HUDEP-2 (cell line): ENCODE data around the gene HOXA6.

Experiments
- DNase-seq, 76 experiments: peaks; one replicate each; lab custom pipeline; 2025; ENCODE audit not compliant: unreplicated experiment in 76 of 76; lab: John Stamatoyannopoulos, UW

The HOXA6 gene

DNA sequence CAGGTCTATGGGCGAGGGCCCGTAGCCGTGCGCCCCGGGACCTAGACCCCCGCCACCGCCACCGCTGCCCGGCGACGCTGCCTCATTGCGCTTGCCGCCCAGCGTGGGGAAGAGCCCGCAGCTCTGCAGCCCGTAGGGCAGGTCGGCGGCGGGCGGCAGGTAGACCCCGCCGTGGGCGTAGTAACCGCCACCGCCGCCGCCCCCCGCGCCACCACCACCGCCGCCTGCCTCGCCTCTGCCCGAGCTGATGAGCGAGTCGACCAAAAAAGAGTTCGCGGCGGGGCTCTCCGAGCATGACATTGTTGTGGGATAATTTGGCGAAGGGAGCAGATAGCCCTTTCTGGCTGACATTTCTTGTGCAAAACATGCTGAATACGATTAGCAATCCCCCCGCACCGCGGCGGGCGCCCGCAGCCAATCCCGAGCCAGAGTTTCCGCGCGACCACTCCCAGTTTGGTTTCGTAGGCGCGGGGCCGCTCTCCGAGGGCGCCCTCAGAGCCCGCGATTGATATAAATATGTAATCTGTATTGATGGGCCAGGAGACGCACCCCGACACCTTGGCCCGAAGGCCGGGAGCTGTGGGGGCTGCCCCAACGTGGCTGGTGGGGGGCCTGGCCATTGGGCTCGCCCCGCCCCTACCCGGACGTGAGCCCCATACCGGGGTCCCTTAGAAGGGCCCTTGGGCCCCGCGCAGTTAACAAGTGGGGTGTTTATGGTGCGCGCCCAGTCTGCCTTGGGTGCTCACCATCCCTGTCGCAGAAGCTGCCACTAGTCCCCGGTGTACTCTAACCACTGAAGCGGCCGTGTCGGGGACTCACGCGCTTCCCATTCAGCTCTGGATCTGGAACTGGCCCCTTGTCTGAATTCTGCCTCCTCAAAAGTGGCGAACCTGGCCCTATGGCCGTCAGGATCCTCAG is 26.6 kb upstream of the HOXA6 start, which contains the start of gene HOXA10:
Gene HOXA10, minus strand, starts transcription at position 365 of the 918 bp plus-strand sequence. Its CDS starts 14 bp downstream, at position 351.
- DNase-seq: no peak

DNA sequence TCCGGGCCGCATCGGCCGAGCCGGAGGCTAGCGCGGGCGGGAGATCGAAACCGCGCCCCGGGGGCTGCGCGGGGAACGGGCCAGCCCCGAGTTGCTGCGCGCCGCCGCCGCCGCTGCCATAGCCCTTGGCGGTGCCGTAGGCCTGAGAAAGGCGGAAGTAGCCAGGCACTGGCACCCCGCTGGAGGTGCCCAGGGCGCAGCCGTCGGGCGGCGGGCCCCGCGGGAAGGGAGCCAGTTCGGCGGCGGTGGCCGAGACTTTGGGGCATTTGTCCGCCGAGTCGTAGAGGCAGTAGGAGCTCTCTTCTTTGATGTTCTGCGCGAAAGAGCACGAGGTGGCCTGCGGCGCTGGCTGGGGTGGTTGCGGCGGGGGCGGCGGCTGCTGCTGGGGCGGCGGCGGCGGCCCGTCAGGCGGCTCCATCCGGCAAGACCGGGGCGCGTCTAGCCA is 26.0 kb upstream of the HOXA6 start:
- no peak for DNase-seq

DNA sequence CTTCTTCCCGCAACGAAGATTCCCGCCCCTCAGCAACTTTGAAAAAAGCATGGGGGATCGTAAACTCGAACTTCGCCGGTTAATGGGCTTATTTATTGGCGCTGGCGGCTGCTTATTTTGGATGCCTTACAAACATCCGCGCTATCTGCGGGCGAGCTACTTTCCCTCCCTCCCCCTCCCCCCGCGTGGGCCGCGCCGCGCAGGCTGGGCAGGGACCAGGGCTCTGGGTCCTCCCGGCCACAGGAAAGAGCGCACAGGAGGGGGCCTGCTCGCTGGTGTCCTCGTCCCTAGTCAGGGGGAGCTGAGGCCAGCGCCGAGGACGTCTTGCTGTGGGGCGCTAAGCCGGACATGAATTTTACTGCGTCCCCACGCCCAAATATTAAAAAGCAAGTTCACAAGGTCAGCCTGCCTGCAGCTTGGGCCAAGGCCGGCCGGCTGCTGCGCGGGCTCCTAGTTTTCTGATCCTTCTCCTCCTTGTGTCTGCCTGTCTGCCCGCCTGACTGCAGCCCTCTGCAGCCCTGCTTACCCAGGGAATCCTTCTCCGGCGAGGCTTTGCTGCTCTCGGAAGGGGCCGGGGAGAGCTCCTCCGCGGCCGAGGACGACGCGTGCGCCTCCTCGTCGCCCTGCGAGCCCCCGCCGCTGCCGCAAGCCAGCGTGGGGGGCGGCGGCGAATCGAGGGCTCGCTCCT is 25.4 kb upstream of the HOXA6 start:
- DNase-seq: no peak

DNA sequence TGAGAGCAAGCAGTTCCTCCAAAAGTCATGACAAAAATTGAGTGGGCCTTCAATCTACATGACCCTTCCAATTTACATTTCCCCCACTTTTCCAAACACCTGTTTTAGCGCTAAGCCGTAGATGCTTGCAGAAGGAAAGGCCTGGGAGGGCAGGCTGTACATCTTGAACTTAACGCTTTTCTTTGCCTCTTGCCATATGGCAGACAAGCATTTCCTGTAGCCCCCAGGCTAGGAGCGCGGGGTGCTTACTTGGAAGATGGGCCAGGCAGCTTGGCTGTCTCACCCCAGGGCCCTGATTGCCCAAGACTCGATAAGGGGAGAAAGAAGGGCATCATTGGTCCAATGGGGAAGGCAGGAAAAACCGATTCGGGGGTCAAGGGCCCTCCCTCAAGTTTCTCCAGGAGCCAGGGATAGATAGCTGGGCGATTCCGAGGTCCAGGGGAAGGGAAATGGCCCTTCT is 24.8 kb upstream of the HOXA6 start:
- no peak for DNase-seq

DNA sequence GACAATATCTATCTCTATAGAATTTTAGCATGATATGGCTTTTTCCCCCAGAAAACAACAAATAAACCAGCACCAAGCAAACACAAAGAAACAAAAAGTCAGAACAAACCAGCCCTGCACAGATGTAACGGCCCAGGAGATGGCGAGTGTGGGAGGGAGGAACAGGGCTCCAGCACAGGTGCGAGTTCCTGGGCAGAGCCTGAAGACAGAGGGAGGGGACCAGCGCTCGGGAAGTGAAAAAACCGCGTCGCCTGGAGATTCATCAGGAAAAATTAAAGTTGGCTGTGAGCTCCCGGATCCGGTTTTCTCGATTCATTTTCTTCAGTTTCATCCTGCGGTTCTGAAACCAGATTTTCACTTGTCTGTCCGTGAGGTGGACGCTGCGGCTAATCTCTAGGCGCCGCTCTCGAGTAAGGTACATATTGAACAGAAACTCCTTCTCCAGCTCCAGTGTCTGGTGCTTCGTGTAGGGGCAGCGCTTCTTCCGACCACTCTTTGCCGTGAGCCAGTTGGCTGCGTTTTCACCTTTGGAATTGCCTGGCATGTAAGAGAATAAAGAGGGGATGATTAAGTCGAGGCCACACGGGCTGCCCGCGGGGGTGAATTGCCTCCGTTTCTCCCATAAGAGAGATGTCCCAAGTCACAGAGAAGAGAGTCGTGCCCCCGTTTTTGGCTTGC is 24.2 kb upstream of the HOXA6 start:
- DNase-seq: no peak

DNA sequence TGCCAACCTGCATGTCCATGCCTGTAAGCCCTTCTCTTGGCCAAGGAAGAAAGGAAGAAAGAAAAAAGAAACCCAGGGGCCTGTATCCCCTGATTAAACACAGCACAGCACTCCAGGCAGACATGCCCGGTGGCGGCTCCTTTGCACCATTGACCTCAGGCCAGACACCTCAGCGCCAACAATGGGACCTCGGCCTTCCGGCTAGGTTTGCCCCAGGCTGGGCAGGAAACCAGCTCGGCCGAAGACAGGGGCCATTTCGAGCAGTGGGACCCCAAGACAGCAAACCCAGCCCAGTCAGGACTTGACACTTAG is 23.7 kb upstream of the HOXA6 start:
- DNase-seq: no peak

DNA sequence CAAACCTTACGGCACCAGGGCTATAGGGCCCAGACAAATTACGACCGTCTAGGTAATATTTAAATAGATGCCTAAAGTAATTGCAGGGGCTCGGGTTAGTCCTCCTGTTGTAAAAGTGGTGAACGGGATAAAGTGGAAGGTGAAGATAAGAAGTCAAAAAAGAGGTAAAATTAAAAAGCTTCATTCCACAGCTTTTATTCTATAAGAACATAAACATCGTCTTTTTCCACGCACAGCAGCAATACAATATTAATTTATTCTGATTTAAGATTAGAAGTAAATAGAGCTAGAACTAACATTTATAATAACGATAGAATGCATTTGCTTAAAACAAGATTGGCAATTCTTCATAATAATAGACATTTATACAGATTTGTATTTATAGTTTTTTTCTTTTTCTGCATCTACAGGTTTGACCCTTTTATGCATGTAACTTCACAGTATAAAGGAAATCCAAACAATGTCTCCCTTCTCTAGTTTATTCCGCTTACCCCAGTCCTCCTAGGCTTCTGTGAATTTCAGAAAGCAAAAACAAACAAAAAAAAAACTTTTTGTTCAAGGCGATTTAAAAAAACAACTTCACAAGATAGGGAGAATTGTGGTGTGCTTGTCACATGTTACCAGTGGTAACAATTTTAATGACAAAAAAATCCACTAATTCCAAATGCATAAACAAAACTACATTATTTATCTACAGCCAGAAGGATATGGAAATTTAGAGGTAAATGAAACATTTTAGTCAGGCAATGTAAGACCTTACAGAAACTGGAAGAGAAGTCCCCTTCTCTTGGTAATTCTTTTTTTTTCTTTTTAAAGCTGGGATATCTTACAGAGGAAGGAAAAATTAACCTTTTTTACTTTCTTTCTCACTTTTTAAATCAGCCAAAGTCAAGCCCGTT is 23.1 kb upstream of the HOXA6 start:
- no peak for DNase-seq

DNA sequence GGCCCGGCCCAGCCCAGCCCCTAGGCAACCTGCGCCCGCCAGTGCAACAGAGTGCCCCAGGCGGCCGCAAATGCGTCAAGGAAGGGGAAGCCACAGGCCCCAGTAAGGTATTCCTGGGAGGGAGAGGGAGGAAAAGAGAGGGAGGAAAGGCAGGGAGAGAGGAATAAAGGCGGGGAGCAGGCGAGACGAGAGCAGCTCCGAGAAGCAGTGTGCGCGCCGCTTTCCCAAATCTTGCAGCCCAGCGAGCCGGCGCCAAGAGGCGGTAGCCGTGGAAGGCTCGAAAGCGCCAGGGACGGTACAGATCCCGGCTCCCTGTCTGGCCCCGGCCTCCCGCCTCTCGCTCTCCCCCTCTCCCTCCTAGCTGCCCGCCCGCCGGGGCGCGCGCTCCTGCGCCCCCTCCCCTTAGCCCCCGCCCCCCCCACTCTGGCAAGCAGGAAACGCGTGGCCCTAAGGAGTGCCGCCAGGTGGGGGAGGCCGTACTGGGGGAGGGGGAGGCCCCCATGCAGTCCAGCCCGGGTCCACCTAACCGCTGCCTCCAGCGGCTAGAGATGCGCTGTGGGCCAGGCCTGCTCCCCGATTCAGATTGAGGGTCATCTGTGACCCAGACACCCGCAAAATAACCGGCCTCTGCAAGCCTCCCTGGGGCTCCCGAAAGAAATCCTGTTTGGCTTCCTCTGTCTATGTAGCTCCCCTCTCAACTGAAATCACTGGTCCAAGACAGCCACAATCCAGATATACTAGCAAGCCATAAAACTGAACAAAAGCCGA is 22.3 kb upstream of the HOXA6 start:
- no peak for DNase-seq

DNA sequence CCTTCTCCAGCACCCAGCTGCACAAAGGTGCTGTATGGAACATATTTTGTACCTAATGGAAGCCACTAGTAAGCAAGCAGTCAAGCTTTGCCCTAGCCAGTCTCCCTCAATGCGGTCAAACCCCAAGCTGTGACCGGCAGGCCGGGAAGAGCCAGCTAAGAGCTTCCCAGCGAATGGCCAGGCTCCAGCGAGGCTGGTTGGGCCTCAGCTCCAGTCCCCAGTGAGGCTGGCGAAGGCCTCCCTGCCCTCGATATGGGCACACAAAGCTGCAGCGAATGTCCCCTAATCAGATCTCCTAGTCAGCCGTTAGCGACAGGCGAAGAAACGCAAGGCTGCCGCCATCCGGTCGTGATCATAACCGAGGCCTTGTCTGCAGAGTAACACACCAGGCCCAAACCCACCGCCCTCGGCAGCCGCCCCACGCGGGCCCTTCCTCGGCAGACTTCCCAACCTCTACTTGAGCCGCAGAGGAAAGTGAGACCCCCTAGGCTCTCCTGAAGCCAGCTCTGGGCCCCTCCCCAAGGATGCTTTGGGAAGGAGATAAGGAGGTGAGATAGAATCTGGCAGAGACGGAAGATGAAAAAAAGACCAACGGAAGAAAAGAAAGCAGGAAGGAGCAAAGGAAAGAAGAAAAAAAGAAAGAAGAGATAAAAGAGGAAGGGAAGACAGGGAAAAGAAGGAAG is 20.8 kb upstream of the HOXA6 start:
- peak in 31 of 76 experiments; percentile 3 to 62 (median 26) for DNase-seq

DNA sequence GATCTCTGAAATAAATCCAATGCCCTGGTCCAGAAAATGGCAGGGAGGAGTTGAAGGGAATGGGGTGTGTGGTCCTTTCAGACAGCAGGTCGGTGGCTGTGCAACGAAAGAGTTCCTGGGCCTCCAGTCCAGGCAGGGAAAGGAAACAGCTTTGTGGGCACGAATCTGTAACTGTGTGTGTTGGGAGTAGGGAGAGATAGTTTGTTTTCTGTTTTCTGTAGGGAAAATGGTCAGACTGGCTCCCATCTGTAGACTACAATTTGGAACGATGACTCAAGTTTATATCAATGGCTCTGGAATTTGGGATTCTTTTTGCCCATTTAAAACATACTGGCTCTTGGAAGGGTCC is 20.3 kb upstream of the HOXA6 start:
- no peak for DNase-seq

DNA sequence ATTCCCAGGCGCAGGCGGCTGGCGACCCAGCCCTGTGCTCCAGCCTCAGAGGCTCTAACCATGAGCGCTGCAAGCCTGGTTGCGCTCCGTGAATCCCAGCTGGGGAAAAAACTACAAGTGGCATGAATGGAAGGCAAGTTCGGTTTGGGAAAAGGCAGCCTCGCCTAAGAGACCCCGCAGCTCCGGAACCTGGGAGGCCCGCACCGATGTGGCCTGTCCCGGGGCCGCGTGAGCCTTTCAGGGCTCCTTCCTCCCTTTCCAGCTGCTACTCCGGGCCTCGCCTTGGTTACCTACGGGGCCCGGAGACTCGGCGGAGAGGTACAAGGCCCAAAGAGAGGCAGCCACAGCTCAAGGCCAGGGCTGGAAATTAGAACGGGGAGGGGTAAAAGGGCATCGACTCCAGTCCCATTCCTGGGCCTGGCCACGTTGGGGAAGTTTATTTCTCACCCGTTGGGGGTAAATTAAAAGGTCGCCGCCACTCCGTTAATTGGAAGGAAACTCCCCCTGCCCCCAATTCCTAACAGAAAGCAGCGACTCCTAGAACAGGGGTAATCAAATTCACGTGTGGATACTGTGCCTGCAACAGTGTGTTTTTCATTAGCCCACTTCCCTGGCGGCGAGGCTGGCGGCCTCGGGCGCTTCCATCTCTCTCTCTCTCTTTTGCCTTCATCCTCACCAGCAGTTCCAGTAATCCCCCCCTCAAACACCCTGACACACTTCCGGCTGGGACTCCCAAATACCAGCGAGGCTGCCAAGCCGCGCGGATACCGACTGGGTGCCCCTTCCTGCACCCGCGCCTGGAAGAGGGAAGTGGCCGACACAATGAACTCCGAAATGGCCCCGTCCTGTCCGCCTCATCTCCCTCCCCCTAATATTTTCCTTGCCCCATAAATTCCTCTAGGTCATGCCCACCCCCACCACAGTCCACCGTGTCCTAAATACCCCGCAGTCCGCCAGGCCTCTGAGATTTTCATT is 19.2 kb upstream of the HOXA6 start:
- DNase-seq: no peak

DNA sequence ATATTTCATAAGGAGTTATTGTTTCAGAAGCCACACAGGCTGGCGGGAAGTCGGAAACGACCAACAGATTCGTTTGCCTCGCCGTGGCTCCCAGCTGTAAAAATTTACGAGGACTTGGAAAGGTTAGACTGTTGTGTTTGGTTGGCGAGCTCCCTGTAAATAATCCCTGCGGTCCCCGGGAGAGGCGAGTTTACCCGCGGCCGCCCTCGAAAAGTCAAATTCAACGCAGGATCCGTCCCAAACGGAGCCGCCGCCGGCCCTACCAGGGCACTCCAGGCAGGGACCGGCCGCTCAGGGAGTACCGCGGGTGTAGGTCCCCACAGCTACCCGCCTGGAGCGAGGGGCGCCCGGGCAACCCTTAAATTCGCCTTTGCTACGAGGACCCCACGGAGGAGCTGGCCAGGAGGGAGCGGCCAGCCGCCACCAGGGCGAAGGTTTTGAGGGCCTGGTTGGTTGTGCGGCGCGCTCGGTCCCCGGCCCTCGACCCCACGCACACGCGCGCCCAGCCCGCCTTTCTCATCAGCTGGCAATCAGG is 18.5 kb upstream of the HOXA6 start:
- no peak for DNase-seq

DNA sequence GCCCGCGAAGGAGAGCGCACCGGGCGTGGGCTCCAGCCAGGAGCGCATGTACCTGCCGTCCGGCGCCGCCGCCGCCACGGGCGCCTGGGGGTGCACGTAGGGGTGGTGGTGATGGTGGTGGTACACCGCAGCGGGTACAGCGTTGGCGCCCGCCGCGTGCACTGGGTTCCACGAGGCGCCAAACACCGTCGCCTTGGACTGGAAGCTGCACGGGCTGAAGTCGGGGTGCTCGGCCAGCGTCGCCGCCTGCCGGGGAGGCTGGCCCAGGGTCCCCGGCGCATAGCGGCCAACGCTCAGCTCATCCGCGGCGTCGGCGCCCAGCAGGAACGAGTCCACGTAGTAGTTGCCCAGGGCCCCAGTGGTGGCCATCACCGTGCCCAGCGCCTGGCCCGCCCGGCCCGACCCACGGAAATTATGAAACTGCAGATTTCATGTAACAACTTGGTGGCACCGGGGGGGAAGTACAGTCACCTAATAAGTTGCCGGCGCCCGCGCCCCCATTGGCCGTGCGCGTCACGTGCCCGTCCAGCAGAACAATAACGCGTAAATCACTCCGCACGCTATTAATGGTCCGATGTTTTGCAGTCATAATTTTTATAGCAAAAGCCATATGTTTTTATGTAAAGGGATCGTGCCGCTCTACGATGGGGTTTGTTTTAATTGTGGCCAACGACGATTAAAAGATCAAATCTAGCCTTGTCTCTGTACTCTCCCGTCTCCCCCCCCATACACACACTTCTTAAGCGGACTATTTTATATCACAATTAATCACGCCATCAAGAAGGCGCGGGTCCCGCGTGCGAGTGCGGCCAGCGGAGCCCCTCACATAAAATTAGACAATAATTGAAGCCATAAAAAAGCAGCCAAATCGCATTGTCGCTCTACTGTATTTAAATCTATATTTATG is 17.8 kb upstream of the HOXA6 start, which contains the start of gene HOXA9:
Gene HOXA9, minus strand, starts transcription at position 449 of the 907 bp plus-strand sequence. Its CDS starts 80 bp downstream, at position 369.
- DNase-seq: no peak

DNA sequence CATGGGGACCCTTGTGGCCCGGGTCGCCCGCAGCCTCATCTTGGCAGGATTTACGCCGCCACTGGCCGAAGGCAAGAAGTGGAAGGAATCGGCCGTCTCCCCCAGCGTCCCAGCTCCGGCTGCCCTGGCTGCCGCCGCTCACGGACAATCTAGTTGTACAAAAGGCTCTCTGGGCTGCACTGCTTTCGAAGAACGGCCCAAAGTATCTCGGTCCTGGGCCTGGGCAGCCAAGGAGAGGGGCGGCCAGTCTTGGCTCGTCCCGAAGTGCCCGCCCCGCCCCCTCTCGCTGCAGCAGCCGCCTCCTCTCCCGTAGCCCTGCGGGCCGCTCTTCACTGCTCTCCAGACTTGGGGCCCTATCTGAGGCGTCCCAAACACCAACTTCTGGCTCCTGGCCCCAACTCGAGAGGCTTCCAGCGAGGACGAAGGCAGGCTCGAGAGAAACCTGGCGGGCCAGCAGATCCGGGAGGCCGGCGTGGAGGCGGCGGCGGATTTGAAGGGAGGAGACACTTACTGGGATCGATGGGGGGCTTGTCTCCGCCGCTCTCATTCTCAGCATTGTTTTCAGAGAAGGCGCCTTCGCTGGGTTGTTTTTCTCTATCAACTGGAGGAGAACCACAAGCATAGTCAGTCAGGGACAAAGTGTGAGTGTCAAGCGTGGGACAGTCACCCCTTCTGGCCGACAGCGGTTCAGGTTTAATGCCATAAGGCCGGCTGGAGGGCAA is 17.0 kb upstream of the HOXA6 start:
- peak in 1 of 76 experiments; percentile 16 for DNase-seq

DNA sequence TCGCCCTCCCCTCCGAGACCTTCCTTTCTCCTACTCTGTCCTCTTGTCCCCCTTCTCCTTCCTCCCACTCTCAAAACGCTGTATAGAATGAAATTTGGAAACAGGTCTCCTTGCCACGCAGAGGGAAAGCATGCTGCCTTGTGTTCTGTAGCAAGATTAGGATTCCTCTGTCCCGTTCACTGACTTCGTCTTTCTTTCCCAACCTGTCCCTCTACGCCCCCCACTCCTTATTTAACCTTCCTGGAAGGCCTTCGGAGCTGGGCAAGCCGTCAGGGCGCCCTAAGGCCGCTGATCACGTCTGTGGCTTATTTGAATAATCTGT is 16.4 kb upstream of the HOXA6 start:
- no peak for DNase-seq
